CD4-positive, alpha-beta T cell treated with Interleukin-15 for 1 hour (primary cell): ENCODE data around the gene AKR1C8.
"Not testable (repeated sequence)": the region's sequence is repeated elsewhere in the genome, so short reads cannot be mapped to it uniquely, and the experiment has no call there.

Experiments
- DNase-seq: peaks from one replicate; pipeline ENCODE4 v3.0.0-alpha.2; 2020

The AKR1C8 gene

DNA sequence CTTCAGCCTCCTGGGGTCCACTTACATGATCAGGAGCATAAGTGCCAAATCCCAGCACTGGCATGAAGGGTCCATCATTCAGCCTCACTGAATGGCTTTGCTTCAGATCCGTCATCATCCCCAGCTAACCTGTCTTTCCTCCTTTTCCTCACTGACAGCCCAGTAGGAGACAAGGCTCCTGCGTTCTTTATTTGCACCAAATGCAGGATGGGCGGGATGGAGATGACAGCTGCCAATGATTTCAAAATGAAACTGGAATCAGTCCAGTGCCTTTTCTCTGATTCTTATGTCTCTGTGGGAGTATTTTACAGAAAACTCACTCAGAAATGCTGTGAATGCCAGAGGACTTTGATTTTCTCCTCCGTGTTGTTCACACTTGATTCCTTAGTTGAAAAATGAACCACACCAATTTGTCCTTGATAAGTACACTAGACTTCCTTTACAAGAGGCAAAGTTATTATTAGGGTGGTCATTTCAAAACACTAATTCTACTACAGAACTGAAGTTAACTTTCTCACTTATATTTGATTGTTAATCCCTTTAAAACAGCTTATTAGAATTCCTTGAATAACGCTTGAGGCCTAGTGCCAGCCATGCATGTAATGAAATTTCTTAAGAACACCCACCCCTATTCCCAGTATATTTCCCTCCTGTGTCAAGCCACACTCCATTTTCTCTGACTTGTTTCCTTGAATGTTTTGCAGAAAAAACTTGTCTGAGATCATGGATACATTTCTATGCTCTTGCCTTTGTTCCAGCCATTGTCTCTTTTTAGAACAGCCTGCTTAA lies at the start of gene AKR1C8:
TSS of gene AKR1C8 (minus strand) at position 164 of the 789 bp plus-strand sequence. CDS start at position 118, 46 bp downstream.
- no peak for DNase-seq

DNA sequence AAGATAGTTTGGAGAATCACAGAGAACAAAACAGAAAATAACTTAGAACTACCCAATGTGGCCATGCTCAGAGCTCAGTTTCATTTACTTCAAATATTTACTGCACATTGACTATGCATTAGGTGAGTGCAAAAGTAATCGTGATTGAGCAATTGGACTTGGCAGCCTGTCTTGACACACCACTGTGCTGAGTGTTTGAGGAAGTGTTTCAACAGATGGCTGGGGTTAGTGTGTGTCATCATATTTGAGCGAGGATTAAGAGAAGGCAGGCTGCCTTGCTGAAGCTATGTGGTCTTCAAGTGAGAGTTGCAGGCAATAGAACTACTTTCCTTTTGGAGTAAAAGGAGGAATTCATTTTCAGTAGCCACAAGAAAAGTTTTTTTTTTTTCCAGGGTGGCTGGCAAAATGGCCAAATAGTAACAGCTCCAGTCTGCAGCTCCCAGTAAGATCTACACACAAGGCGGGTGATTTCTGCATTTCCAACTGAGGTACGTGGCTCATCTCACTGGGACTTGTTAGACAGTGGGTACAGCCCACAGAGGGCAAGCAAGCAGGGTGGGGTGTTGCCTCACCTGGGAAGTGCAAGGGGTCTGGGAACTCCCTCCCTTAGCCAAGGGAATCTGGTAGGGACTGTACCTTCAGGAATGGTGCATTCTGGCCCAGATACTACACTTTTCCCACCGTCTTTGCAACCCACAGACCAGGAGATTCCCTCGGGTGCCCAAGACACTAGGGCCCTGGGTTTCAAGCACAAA lies 49.3 kb upstream of the AKR1C8 start:
- peak; percentile 51 for DNase-seq

DNA sequence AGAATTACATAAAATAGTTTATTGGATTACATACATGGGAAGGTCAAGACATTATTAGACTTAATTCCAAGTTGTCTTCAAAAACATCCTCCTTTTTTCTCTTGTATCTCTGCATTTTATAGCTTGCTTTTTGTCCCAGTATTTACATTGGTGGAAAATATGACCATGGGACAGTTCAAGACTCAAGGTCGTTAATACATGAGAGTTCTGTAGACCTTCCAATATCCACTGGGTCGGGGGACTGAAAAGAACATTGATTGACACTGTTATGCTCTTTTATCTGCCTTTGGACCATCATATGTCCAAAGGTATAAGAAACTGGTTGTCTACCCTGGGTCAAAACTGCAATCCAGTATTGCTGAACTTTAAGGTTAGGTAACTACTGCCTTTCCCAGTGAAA lies 48.4 kb upstream of the AKR1C8 start:
- DNase-seq = no peak

DNA sequence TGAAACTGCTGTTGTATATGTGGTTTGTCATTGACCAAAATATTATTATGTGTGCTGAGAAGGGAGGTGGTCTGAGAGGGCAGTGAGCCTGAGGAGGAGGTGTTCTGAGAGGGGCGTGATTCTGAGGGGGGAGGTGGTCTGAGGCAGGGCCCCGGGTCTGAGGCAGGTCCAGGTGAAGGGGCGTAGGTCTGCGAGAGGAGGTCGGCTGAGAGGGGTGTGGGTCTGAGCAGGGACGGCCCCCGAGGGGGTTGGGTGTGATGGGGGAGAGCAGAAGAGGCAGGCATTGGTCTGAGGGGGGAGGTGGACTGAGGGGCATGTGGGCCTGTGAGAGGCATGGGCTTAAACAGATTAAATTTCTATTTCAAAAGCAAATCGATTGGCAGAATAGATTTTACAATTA lies 44.1 kb upstream of the AKR1C8 start:
- DNase-seq = no peak

DNA sequence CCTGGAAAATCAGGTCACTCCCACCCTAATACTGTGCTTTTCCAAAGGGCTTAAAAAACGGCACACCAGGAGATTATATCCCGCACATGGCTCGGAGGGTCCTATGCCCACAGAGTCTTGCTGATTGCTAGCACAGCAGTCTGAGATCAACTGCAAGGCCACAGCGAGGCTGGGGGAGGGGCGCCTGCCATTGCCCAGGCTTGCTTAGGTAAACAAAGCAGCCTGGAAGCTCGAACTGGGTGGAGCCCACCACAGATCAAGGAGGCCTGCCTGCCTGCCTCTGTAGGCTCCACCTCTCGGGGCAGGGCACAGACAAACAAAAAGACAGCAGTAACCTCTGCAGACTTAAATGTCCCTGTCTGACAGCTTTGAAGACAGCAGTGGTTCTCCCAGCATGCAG lies 38.0 kb upstream of the AKR1C8 start:
- DNase-seq = not testable (repeated sequence)

DNA sequence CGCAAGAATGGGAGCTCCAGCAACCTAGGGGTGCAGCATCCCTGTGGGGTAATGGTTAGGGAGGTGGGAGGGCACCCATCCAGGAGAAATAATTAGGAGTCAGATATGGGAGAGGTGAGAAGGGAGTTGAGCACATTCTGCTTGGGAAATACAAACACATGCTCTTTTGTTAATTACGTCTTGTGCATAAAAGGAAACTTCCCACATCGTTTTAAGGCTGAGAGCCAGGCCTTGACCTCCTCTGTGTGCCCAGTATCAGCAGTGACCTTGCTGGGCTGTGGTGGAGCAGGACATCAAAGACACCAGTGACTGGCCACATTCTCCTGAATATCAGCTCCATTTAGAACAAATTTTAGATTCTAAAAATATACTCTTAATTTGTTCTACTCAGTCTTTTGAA lies 34.3 kb upstream of the AKR1C8 start:
- no peak for DNase-seq

DNA sequence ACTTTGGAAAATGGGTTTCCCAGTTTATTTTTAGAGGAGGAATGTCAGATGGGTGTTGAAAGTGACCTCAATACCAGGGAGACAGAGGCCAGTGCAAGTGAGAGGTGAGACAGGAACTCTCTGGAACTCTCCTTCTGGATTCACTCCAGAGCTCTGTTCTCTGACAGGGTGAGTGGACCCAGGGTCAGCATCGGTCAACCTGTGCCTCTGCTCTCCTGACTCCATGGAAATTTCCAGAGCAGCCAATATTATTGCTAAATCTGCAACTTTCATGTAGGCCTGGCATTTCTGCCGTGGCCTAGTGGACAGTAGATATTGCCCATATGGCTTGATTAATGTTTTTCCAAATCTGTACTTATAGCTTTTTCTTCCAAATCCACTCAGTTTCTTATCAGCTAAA lies 31.9 kb upstream of the AKR1C8 start:
- no peak for DNase-seq

DNA sequence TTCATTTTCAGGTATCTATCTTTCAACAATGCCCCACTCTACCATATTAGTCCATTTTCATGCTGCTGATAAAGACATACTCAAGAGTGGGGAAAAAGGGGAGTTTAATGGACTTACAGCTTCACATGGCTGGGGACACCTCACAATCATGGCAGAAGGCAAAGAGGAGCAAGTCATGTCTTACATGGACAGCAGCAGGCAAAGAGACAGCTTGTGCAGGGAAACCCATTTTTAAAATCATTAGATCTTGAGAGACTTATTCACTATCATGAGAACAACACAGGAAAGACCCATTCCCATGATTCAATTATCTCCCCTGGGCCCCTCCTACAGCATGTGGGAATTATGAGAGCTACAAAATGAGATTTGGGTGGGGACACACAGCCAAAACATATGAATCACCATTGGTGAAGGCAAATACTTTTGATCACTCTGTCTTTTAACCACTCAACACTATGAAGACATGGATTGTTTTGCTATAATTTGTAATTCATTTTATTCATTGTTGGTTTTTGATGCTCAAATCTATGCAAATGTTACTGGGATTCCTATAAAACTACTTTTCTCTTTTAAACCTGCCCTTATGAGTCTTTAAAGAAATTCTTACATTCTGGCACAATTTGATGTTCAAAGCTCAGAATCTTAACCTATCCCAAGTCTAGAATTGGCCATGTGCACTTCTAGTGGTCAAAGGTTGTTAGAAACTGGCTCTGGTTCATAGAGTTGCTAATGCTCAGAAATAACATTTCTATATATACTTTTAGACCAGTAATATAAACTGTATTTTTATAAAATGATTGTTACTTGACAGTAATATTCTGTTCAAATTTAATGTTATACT lies 27.0 kb upstream of the AKR1C8 start:
- DNase-seq = no peak

DNA sequence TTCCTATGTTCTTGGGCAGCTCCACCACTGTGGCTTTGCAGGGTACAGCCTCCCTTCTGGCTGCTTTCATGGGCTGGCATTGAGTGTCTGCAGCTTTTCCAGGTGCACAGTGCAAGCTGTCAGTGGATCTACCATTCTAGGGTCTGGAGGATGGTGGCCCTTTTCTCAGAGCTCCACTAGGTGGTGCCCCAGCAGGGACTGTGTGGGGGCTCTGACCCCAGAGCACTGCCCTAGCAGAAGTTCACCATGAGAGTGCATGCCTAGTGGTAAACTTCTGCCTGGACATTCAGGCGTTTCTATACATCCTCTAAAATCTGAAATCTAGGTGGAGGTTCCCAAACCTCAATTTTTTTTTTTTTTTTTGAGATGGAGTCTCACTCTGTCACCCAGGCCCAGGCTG lies 25.3 kb upstream of the AKR1C8 start:
- DNase-seq = not testable (repeated sequence)

DNA sequence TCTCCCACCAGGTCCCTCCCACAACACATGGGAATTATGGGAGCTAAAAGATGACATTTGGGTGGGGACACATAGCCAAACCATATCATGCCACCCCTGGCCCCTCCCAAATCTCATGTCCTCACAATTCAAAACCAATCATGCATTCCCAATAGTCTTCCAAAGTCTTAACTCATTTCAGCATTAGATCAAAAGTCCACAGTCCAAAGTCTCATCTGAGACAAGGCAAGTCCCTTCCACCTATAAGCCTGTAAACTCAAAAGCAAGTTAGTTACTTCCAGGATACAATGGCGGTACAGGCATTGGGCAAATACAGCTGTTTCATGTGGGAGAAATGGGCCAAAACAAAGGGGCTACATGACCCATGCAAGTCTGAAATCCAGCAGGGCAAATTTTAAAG lies 24.8 kb upstream of the AKR1C8 start:
- not testable (repeated sequence) for DNase-seq

DNA sequence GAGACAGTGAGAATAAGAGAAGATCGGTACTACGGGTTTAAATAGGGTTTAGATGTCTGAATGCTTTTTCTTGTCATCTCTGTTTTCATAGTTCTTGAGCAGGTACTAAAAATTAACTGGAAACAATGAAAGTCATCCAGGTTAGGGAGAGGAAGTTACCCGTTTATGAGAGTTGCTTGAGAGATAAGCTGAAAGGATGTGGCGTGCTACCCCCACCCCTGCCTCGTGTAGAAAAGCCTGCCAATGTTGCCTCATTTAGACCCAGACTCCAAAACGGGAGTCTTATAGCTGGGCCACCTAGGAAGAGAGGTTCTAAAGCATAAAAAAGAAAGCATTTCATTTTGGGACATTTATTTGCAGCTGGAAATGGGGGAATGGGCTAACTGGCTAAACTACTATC lies 21.8 kb upstream of the AKR1C8 start:
- no peak for DNase-seq

DNA sequence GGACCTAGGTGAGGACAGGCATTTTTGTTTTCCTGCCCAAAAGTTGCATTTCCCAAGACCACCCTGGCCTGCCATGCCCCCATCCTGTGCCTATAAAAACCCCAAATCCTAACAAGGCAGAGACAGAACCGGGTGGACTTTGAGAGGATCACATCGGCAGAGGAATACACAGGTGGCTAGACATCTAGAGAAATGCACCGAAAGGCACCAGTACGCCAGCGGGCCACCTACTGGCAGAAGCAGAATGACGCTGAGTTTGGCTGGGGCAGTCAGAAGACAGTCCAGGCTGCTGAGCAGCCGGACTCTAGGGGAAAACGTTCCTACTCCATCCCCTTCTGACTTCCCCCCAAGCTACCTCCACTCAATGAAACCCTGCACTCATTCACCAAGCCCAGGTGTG lies 14.4 kb upstream of the AKR1C8 start:
- DNase-seq = no peak

DNA sequence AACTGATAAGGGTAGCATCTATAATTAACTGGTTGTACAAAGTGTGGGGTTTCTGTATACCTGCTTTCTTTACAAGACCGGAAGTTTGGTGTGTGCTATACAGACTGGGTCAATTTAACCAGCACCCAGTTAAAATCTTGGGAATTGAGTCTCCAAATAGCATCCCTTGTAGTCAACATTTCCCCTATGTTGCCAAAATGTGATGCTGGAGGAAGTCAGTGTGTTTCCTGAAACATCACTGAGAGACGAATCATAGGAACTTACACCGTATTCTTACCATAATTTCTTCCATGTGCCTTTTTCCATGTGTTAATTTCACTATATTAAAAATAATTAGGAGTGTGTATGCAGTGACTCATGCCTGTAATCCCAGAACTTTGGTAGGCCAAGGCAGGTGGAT lies 13.4 kb upstream of the AKR1C8 start:
- no peak for DNase-seq

DNA sequence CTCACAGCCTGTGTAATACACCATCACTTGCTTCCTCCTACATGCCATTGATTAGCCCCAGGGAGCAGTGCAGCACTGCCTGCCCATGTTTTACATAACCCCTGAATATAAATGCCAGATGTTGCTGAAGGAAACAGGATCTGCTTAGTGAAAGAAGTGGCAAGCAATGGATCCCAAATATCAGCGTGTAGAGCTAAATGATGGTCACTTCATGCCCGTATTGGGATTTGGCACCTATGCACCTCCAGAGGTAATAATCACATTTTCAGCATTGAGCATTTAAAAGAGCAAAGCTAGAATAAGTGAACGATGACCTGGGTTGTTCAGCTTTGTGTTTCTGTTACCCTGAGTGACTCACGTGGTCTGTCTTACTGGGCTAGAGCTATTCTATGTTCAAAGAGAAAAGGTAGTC lies 11.8 kb upstream of the AKR1C8 start, which contains the start of gene AKR1C4:
TSS of gene AKR1C4 (plus strand) at position 136 of the 412 bp plus-strand sequence. CDS start at position 167, 31 bp downstream.
- DNase-seq = no peak

DNA sequence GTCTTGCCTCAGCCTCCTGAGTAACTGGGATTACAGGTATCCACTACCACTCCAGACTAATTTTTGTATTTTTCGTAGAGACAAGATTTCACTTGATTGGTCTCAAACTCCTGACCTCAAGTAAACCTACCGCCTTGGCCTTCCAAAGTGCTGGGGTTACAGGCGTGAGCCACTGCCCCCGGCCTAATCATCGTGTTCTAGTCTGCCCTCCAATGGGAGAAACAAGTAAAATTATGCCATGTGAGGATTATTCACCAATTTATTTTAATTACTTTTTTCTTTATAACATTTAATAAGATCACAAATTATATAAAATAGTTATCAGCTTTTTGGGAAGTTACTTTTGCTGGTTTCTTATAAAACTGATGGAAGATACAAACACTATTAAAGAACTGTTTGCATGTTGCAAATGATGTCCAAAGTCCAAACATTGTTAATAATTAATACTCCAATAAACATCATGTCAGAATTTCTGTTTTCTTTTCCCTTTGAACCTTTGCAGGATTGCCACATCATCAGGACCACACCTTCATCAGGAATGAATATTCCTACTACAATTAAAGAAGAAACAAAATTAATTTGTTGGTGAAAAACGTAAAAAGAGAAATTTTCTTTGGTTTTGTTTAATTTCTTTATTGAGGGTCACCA lies 10.9 kb upstream of the AKR1C8 start:
- no peak for DNase-seq

DNA sequence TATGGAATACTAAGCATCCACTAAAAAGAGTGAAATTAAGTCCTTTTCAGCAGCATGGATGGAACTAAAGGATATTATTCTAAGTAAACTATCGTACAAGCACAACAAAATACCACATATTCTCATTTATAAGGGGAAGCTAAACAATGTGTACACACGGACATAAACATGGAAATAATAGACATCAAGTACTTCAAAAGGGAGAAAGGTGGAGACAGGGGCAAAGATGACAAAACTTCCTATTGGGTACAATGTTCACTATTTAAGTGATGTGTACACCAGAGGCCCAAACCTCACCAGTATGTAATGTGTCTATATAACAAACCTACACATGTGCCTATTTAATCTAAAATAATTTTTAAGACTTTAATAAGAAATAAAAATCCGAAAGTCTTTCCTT lies 9.5 kb upstream of the AKR1C8 start:
- DNase-seq = no peak

DNA sequence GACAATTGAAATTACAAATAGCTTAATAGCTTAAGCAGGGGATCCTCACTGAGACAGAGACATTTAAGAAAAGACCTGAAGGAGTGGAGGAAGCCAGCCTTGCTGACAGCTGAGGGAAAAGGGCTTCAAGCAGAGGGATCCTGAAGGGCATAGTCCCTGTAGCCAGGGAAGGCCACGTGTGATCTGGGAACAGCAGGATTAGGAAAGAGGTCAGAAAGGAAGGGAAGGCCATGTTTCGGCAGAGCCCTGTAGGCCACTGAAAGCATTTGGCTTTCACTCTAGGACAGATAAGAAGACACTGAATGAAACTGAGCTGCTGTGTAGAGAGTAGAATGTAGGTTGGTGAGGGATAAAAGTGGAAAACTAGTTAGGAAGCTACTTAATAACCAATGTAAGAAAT lies 3.4 kb upstream of the AKR1C8 start:
- DNase-seq = no peak

DNA sequence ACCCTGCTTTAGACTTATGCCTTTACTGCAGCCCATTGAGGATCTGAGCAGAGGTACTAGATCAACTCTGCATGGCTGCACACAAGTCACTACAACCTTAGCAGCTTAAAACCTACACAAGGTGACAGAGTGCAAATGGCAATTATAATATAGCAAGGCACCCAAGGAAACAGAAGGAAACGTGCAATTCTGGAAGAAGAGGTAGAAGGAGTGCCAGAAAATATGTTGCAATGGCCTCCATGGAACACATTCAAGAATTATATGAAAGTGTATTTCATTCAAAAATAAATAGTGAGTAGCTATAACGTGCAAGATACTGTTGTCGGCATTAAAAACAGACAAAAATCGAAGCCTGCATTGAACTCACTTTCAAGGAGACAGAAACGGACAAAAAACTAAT lies 2.9 kb upstream of the AKR1C8 start:
- DNase-seq = no peak

DNA sequence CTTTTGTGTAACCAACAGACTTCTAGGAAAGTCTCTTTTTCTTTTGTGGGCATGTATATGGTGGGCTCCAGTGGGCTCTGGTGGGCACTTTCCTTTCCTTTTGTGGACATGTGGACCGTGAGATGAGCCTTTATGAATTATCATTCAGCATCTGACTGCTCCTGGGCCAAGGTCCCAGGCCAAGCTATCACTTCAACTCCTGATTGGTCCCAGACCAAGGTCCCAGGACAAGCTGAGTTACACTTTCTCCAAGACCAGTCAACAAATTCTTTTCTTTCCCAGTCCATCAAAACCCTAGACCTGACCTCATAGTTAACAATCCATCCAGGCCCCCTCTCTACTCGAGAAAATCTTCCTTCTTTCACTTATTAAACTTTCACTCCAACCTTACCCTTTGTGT lies 1.0 kb downstream of the AKR1C8 start:
- DNase-seq = no peak

DNA sequence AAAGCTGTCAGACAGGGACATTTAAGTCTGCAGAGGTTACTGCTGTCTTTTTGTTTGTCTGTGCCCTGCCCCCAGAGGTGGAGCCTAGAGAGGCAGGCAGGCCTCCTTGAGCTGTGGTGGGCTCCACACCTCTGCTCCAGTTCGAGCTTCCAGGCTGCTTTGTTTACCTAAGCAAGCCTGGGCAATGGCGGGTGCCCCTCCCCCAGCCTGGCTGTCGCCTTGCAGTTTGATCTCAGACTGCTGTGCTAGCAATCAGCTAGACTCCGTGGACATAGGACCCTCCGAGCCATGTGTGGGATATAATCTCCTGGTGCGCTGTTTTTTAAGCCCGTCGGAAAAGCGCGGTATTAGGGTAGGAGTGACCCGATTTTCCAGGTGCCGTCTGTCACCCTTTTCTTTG lies 4.4 kb downstream of the AKR1C8 start:
- DNase-seq = not testable (repeated sequence)

DNA sequence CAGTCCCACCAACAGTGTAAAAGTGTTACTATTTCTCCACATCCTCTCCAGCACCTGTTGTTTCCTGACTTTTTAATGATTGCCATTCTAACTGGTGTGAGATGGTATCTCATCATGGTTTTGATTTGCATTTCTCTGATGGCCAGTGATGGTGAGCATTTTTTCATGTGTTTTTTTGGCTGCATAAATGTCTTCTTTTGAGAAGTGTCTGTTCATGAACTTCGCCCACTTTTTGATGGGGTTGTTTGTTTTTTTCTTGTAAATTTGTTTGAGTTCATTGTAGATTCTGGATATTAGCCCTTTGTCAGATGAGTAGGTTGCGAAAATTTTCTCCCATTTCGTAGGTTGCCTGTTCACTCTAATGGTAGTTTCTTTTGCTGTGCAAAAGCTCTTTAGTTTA lies 9.4 kb downstream of the AKR1C8 start:
- DNase-seq = not testable (repeated sequence)

DNA sequence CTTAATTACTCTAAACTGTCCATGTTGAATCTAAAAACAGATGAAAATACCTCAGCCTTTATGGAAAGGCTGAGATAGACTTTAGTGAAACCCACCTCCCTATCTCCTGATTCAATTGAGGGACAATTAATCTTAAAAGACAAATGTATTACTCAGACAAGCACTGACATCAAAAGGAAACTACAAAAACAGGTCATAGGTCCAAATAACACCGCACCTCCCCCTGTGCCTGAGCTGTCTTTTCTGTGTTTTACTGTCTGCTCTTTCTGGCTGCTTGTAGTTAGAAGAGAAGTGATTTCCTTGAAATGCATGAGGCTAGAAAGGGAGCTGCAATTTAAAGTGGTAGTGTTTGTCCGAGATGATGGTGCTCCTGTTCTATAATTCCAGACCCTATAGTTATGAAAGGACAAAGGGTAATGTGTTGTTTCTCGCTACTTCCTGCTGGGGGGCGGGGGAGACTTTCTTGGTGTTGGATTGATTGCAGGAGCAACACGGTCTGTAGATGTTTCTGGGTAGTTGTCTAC lies 16.0 kb downstream of the AKR1C8 start:
- DNase-seq = no peak

DNA sequence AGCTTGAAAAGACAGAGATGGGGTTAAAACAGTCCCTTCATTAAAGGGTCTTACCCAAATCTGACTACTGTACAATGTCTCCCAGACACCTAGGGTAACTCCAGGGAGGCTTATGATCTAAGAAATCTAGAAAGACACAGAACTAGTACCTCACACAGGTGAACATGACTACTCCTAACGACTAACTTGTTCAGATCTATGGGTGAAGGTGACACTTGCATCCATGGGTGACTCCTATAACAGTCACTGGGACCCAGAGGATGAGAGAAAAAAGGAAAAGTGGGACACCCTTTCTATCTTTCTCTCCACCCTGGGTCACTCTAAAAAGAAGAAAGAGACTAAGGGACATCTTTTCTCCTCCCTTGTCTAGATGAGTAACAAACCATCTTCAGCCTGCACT lies 19.2 kb downstream of the AKR1C8 start:
- no peak for DNase-seq
